GM12878 (cell line): ENCODE measurements around the gene VWA3B.

Experiments used
- CBX5 ChIP-seq: sonication (generic); IDR thresholded peaks from 2 replicates; pipeline ENCODE4 v1.6.1; 2016; ENCODE audit warnings: low read depth, moderate library complexity, mild to moderate bottlenecking, inconsistent platforms
- MXI1 ChIP-seq: fragments of 150-350 bp; IDR thresholded peaks from 2 replicates; pipeline ENCODE4 v1.6.1; 2011; ENCODE audit warnings: low read depth, mild to moderate bottlenecking, inconsistent platforms, low read length, improper control_type of control experiment
- NBN ChIP-seq: fragments of 450-650 bp; IDR thresholded peaks from 2 replicates; pipeline ENCODE4 v1.6.1; 2016
- NR2C2 ChIP-seq: IDR thresholded peaks from 2 replicates; pipeline ENCODE4 v1.6.1; 2011; ENCODE audit warnings: borderline replicate concordance, low read depth; ENCODE audit not compliant: control insufficient read depth, insufficient read length
- POLR2A ChIP-seq: IDR thresholded peaks from 2 replicates; pipeline ENCODE4 v1.6.1; 2011; ENCODE audit warnings: low read depth, mild to moderate bottlenecking, low read length
- SIN3A ChIP-seq: IDR thresholded peaks from 2 replicates; pipeline ENCODE4 v1.6.1; 2012; ENCODE audit warnings: low read depth, low read length, improper control_type of control experiment
- ZNF274 ChIP-seq: IDR thresholded peaks from one replicate; pipeline ENCODE4 v1.8.0; 2011; ENCODE audit not compliant: insufficient read length, insufficient read depth
- TF ChIP-seq, protein P1 (sequence below): fragments of 450-650 bp; IDR thresholded peaks from 2 replicates; pipeline ENCODE4 v1.6.1; 2017; ENCODE audit warnings: antibody characterized with exemption, mild to moderate bottlenecking, moderate library complexity
- TF ChIP-seq, protein P2 (sequence below), 3 experiments: IDR thresholded peaks in 2 of 3; conservative IDR thresholded peaks in 1 of 3; 2 replicates each; pipeline ENCODE4 v1.5.1; 2011; ENCODE audit warnings: low read depth in 3 of 3, low read length in 3 of 3, mild to moderate bottlenecking in 3 of 3, control low read depth in 2 of 3, moderate library complexity in 2 of 3, inconsistent platforms in 1 of 3, mixed read lengths in 1 of 3; ENCODE audit not compliant: control insufficient read depth in 2 of 3, insufficient read depth in 1 of 3; ENCODE audit errors: extremely low read depth in 1 of 3

GRCh38 chr2:98160554-98160953, 73.6 kb downstream of the VWA3B start:
- TF ChIP-seq NBN (no peak), CBX5 (no peak), NR2C2 (no peak), SIN3A (no peak), POLR2A (no peak), ZNF274 (no peak), MXI1 (no peak)
- TF ChIP-seq, protein P1, sequence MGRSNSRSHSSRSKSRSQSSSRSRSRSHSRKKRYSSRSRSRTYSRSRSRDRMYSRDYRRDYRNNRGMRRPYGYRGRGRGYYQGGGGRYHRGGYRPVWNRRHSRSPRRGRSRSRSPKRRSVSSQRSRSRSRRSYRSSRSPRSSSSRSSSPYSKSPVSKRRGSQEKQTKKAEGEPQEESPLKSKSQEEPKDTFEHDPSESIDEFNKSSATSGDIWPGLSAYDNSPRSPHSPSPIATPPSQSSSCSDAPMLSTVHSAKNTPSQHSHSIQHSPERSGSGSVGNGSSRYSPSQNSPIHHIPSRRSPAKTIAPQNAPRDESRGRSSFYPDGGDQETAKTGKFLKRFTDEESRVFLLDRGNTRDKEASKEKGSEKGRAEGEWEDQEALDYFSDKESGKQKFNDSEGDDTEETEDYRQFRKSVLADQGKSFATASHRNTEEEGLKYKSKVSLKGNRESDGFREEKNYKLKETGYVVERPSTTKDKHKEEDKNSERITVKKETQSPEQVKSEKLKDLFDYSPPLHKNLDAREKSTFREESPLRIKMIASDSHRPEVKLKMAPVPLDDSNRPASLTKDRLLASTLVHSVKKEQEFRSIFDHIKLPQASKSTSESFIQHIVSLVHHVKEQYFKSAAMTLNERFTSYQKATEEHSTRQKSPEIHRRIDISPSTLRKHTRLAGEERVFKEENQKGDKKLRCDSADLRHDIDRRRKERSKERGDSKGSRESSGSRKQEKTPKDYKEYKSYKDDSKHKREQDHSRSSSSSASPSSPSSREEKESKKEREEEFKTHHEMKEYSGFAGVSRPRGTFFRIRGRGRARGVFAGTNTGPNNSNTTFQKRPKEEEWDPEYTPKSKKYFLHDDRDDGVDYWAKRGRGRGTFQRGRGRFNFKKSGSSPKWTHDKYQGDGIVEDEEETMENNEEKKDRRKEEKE, result no peak
- TF ChIP-seq, protein P2, sequence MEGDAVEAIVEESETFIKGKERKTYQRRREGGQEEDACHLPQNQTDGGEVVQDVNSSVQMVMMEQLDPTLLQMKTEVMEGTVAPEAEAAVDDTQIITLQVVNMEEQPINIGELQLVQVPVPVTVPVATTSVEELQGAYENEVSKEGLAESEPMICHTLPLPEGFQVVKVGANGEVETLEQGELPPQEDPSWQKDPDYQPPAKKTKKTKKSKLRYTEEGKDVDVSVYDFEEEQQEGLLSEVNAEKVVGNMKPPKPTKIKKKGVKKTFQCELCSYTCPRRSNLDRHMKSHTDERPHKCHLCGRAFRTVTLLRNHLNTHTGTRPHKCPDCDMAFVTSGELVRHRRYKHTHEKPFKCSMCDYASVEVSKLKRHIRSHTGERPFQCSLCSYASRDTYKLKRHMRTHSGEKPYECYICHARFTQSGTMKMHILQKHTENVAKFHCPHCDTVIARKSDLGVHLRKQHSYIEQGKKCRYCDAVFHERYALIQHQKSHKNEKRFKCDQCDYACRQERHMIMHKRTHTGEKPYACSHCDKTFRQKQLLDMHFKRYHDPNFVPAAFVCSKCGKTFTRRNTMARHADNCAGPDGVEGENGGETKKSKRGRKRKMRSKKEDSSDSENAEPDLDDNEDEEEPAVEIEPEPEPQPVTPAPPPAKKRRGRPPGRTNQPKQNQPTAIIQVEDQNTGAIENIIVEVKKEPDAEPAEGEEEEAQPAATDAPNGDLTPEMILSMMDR (IDR thresholded peaks at IDR 0.05 in 2 of 3, conservative IDR thresholded peaks at IDR 0.05 in 1 of 3; ENCODE audit: control insufficient read depth in 2 of 3, extremely low read depth in 1 of 3, insufficient read depth in 1 of 3, low read depth in 3 of 3, low read length in 3 of 3), result no peak
